H9 (cell line): ENCODE data around the gene NEURL4. TPM values are rescaled to one million over a fixed set of nuclear protein-coding genes. Genes with fewer than 3 reads are reported as not detected.
A peak's percentile ranks its signal among the peaks of the same experiment; 100 is the strongest.

Experiments
- DNase-seq: peaks from one replicate; pipeline ENCODE4 v3.0.0-alpha.2; 2017
- H2AFZ ChIP-seq: one replicate; pipeline ENCODE4 v1.6.1; 2013; ENCODE audit warnings: mild to moderate bottlenecking, low read length, control low read depth, moderate library complexity
- H2AK5ac ChIP-seq: 2 replicates; pipeline ENCODE4 v1.6.1; 2013; ENCODE audit warnings: low read length, control low read depth, mixed read lengths; ENCODE audit not compliant: insufficient read length
- H2BK120ac ChIP-seq: one replicate; pipeline ENCODE4 v1.6.1; 2013; ENCODE audit warnings: low read depth, mild to moderate bottlenecking, low read length, control low read depth, inconsistent platforms; ENCODE audit not compliant: poor library complexity, severe bottlenecking
- H2BK12ac ChIP-seq: 2 replicates; pipeline ENCODE4 v1.6.1; 2013; ENCODE audit warnings: low read length, control low read depth, mixed read lengths, low read depth; ENCODE audit not compliant: insufficient read length
- H2BK15ac ChIP-seq: 2 replicates; pipeline ENCODE4 v1.6.1; 2013; ENCODE audit warnings: low read depth, low read length, control low read depth
- H2BK20ac ChIP-seq: one replicate; pipeline ENCODE4 v1.6.1; 2013; ENCODE audit warnings: low read depth, mild to moderate bottlenecking, low read length, control low read depth, inconsistent platforms; ENCODE audit not compliant: poor library complexity, severe bottlenecking
- H2BK5ac ChIP-seq: 2 replicates; pipeline ENCODE4 v1.6.1; 2013; ENCODE audit warnings: low read length, control low read depth, mixed read lengths; ENCODE audit not compliant: insufficient read length
- H3K14ac ChIP-seq: 2 replicates; pipeline ENCODE4 v1.6.1; 2013; ENCODE audit warnings: low read length, control low read depth; ENCODE audit not compliant: insufficient read depth
- H3K18ac ChIP-seq: 2 replicates; pipeline ENCODE4 v1.6.1; 2013; ENCODE audit warnings: low read depth, mild to moderate bottlenecking, mixed read lengths, low read length, control low read depth; ENCODE audit not compliant: insufficient read length
- H3K23ac ChIP-seq: 2 replicates; pipeline ENCODE4 v1.6.1; 2013; ENCODE audit warnings: low read length, control low read depth, mixed read lengths, low read depth; ENCODE audit not compliant: insufficient read length
- H3K23me2 ChIP-seq: 2 replicates; pipeline ENCODE4 v1.6.1; 2013; ENCODE audit warnings: low read depth, mild to moderate bottlenecking, mixed read lengths, low read length, control low read depth; ENCODE audit not compliant: insufficient read length, poor library complexity, severe bottlenecking
- H3K27ac ChIP-seq: 2 replicates; pipeline ENCODE4 v1.5.1; 2013; ENCODE audit warnings: low read length, control low read depth, mixed read lengths, low read depth; ENCODE audit not compliant: insufficient read length
- H3K27me3 ChIP-seq: 2 replicates; pipeline ENCODE4 v1.6.1; 2013; ENCODE audit warnings: low read length, control low read depth, inconsistent platforms; ENCODE audit not compliant: insufficient read depth
- H3K4ac ChIP-seq: 2 replicates; pipeline ENCODE4 v1.6.1; 2013; ENCODE audit warnings: low read depth, mild to moderate bottlenecking, control low read depth, inconsistent platforms, low read length, moderate library complexity
- H3K4me1 ChIP-seq: 2 replicates; pipeline ENCODE4 v1.6.1; 2013; ENCODE audit warnings: low read length, control low read depth, inconsistent platforms; ENCODE audit not compliant: insufficient read depth
- H3K4me2 ChIP-seq: 2 replicates; pipeline ENCODE4 v1.6.1; 2013; ENCODE audit warnings: low read length, control low read depth, mixed read lengths; ENCODE audit not compliant: insufficient read length, insufficient read depth
- H3K56ac ChIP-seq: 2 replicates; pipeline ENCODE4 v1.6.1; 2013; ENCODE audit warnings: low read depth, mild to moderate bottlenecking, mixed read lengths, low read length, control low read depth; ENCODE audit not compliant: insufficient read length
- H3K79me1 ChIP-seq: 2 replicates; pipeline ENCODE4 v1.6.1; 2013; ENCODE audit warnings: low read depth, mild to moderate bottlenecking, moderate library complexity, low read length, control low read depth, inconsistent platforms; ENCODE audit not compliant: insufficient read depth, poor library complexity, severe bottlenecking
- H3K79me2 ChIP-seq: 2 replicates; pipeline ENCODE4 v1.6.1; 2013; ENCODE audit warnings: low read length, control low read depth, inconsistent platforms; ENCODE audit not compliant: insufficient read depth
- H3K9ac ChIP-seq: 2 replicates; pipeline ENCODE4 v1.6.1; 2013; ENCODE audit warnings: low read length, control low read depth, mixed read lengths; ENCODE audit not compliant: insufficient read length; ENCODE audit errors: extremely low read depth
- H3K9me3 ChIP-seq: one replicate; pipeline ENCODE4 v1.6.1; 2013; ENCODE audit warnings: low read depth, low read length, inconsistent platforms; ENCODE audit not compliant: control insufficient read depth
- H3T11ph ChIP-seq: one replicate; pipeline ENCODE4 v1.6.1; 2013; ENCODE audit warnings: mild to moderate bottlenecking, low read length, control low read depth, inconsistent platforms
- H4K20me1 ChIP-seq: one replicate; pipeline ENCODE4 v1.6.1; 2013; ENCODE audit not compliant: control insufficient read depth, insufficient read length, insufficient read depth
- H4K5ac ChIP-seq: 2 replicates; pipeline ENCODE4 v1.6.1; 2013; ENCODE audit warnings: low read depth, mild to moderate bottlenecking, mixed read lengths, low read length, control low read depth; ENCODE audit not compliant: insufficient read length
- H4K8ac ChIP-seq: replicated peaks from 2 replicates; pipeline ENCODE4 v1.6.1; 2013; ENCODE audit warnings: low read length, control low read depth, mixed read lengths, low read depth; ENCODE audit not compliant: insufficient read length
- H4K91ac ChIP-seq: 2 replicates; pipeline ENCODE4 v1.6.1; 2013; ENCODE audit warnings: low read depth, mild to moderate bottlenecking, moderate library complexity, mixed read lengths, low read length, control low read depth; ENCODE audit not compliant: insufficient read length
- H3K27ac Mint-ChIP-seq, 3 experiments: 2 replicates in 2 of 3; 3 replicates in 1 of 3; pipeline ENCODE4 v1.8.0; 2020 to 2021; ENCODE audit warnings: mixed read lengths in 3 of 3, mild to moderate bottlenecking in 1 of 3, moderate library complexity in 1 of 3
- H3K27me3 Mint-ChIP-seq: 2 replicates; pipeline ENCODE4 v1.8.0; 2021; ENCODE audit warnings: low read depth, mild to moderate bottlenecking, moderate library complexity, mixed read lengths
- H3K36me3 Mint-ChIP-seq, 3 experiments: 2 replicates in 2 of 3; 3 replicates in 1 of 3; pipeline ENCODE4 v1.8.0; 2020 to 2021; ENCODE audit warnings: low read depth in 3 of 3, mixed read lengths in 3 of 3; ENCODE audit not compliant: insufficient read depth in 1 of 3
- H3K4me1 Mint-ChIP-seq, 2 experiments: 2 replicates each; pipeline ENCODE4 v1.8.0; 2020; ENCODE audit warnings: mixed read lengths in 2 of 2
- H3K4me3 Mint-ChIP-seq, 2 experiments: 2 replicates in 1 of 2; 3 replicates in 1 of 2; pipeline ENCODE4 v1.8.0; 2020 to 2021; ENCODE audit warnings: mild to moderate bottlenecking in 2 of 2, mixed read lengths in 2 of 2, moderate library complexity in 1 of 2
- H3K9me3 Mint-ChIP-seq, 2 experiments: 2 replicates in 1 of 2; 3 replicates in 1 of 2; pipeline ENCODE4 v1.8.0; 2020; ENCODE audit warnings: mild to moderate bottlenecking in 2 of 2, mixed read lengths in 2 of 2, moderate library complexity in 1 of 2
- WGBS: extraction: QIAGEN DNeasy Blood & Tissue Kit; methylation state at CpG from one replicate; pipeline ENCODE4 v1.1.7; 2013; ENCODE audit warnings: missing lambda C conversion rate, low lambda C conversion rate, mixed read lengths; ENCODE audit not compliant: insufficient read length; ENCODE audit errors: extremely low coverage; 5-methylcytosine and 5-hydroxymethylcytosine counted together
- total RNA-seq: library from RNA; stranded (reverse); gene quantifications from 2 replicates; pipeline ENCODE4 v1.2.1, GENCODE V29; 2021
- TF ChIP-seq, protein P1 (sequence below): fragments of 200-600 bp; sonication (generic); conservative IDR thresholded peaks from 3 replicates; pipeline ENCODE4 v1.8.0; 2021; ENCODE audit warnings: antibody characterized with exemption, mild to moderate bottlenecking

The NEURL4 gene
- total RNA-seq, 1 experiment from 2014 or later: 54.8 TPM

DNA sequence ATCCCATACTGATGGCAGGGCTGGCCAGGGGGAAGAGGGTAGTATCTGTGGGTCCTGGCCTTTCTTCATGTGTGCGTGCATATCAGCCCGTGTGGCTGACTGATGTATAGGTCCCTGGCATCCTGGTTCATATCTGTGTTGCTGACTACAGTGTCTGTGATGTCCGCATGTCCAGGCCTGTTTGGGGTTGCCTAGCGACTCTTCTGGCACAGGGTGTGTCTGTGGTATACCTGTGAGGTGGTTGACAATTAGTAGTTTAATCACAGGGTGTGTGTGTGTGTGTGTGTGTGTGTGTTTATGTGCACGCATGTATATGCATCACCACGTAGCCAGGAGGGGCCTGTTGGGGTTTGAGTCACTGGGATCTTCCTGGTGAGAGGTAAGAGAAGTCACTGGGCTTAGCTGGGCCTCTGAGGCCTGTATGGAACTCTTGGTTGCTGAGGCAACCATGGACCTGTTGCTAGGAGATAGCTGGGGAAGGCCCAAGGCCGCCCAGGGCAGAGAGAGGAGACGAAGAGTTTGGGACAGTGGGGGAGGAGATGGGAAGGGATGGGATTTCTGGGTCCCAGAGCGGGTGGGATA, 25.2 kb upstream of the NEURL4 start:
- H4K8ac ChIP-seq: no peak overlapping the region
- H3K9me3 Mint-ChIP-seq: no peaks in the 10 kb centered on the region
- H3K27ac ChIP-seq: no peak overlapping the region
- no peak overlapping the region for H3K18ac ChIP-seq
- no peaks in the 10 kb centered on the region for H3K27me3 ChIP-seq
- no peak overlapping the region for H2AK5ac ChIP-seq
- no peaks in the 10 kb centered on the region; the same call in 1 of the 2 replicates for H3K79me2 ChIP-seq
- DNase-seq: no peak
- no peak overlapping the region for H2BK15ac ChIP-seq
- H3K56ac ChIP-seq: no peak overlapping the region
- no peaks in the 10 kb centered on the region for H3K9me3 ChIP-seq
- no peak overlapping the region for H3K9ac ChIP-seq
- no peak overlapping the region for H2BK120ac ChIP-seq
- H4K20me1 ChIP-seq: no peaks in the 10 kb centered on the region
- H4K91ac ChIP-seq: no peak overlapping the region
- H2BK5ac ChIP-seq: no peak overlapping the region
- no peaks in the 10 kb centered on the region for H3K79me1 ChIP-seq
- TF ChIP-seq, protein P1, sequence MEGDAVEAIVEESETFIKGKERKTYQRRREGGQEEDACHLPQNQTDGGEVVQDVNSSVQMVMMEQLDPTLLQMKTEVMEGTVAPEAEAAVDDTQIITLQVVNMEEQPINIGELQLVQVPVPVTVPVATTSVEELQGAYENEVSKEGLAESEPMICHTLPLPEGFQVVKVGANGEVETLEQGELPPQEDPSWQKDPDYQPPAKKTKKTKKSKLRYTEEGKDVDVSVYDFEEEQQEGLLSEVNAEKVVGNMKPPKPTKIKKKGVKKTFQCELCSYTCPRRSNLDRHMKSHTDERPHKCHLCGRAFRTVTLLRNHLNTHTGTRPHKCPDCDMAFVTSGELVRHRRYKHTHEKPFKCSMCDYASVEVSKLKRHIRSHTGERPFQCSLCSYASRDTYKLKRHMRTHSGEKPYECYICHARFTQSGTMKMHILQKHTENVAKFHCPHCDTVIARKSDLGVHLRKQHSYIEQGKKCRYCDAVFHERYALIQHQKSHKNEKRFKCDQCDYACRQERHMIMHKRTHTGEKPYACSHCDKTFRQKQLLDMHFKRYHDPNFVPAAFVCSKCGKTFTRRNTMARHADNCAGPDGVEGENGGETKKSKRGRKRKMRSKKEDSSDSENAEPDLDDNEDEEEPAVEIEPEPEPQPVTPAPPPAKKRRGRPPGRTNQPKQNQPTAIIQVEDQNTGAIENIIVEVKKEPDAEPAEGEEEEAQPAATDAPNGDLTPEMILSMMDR: no peak
- peaks cover 12% of the 10 kb centered on the region for H3K23me2 ChIP-seq
- no peak overlapping the region for H3K4ac ChIP-seq
- no peak overlapping the region for H3K4me2 ChIP-seq
- H3K27ac Mint-ChIP-seq: no peak overlapping the region; a peak in 1 of 7 replicates
- no peak overlapping the region for H4K5ac ChIP-seq
- H3K4me1 ChIP-seq: 0 out of 2 replicates have a peak, but pooled peaks cover 2% of the 10 kb centered on the region
- peaks cover 10% of the 10 kb centered on the region for H3K27me3 Mint-ChIP-seq
- no peak overlapping the region for H2BK12ac ChIP-seq
- peaks cover 25 to 31% of the 10 kb centered on the region in 2 experiments for H3K4me1 Mint-ChIP-seq
- no peak overlapping the region for H3K14ac ChIP-seq
- H3K23ac ChIP-seq: no peak overlapping the region
- H3T11ph ChIP-seq: no peak overlapping the region
- no peak overlapping the region for H2BK20ac ChIP-seq
- peak overlapping the region in 1 of 2 experiments; percentile 47; a peak in 2 of 5 replicates for H3K4me3 Mint-ChIP-seq
- WGBS: no CpG with 5 or more reads among the region's 9 CpGs
- no peaks in the 10 kb centered on the region for H3K36me3 Mint-ChIP-seq
- no peak overlapping the region for H2AFZ ChIP-seq
